Central memory CD4-positive, alpha-beta T cell (primary cell): Measurements from ENCODE around the gene BAX.

Experiments used
- DNase-seq: peaks from one replicate; pipeline ENCODE4 v3.0.0; 2022

The BAX gene

GRCh38 chr19:48988286-48988685, 33.6 kb downstream of the BAX start:
- DNase-seq: no peak

- no peak for DNase-seq
These were observed 34.2 kb downstream of the BAX start for GRCh38 chr19:48988860-48989259.

DNA sequence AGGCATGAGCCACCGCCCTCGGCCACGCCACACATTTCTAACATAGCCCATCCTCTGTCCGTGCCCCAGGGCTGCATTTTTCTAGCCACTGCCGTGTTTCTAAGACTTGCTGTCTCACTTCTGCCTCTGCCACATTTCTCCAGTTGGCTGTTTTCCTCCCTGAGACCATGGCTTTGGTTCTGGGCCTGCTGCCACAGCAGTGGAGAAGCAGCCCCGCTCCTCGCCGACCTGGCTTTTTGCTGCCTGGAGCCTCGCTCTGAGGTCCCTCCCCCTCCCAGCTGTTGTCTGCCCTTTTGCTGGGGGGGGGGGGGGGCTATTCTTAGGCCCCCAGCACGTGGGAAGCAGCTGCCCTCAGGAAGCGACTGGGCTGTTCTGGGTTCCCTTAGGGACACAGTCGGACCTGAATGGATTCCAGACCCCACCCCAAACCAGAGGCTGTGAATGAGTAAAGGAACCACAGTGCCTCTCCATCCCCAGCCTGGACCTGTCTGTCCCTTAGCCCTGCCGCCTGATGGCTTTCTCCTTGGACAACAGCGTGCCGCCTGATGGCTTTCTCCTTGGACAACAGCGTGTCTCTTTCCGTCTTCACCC, 35.1 kb downstream of the BAX start:
- DNase-seq: no peak

GRCh38 chr19:48990400-48990799, 35.7 kb downstream of the BAX start:
- no peak for DNase-seq

DNA sequence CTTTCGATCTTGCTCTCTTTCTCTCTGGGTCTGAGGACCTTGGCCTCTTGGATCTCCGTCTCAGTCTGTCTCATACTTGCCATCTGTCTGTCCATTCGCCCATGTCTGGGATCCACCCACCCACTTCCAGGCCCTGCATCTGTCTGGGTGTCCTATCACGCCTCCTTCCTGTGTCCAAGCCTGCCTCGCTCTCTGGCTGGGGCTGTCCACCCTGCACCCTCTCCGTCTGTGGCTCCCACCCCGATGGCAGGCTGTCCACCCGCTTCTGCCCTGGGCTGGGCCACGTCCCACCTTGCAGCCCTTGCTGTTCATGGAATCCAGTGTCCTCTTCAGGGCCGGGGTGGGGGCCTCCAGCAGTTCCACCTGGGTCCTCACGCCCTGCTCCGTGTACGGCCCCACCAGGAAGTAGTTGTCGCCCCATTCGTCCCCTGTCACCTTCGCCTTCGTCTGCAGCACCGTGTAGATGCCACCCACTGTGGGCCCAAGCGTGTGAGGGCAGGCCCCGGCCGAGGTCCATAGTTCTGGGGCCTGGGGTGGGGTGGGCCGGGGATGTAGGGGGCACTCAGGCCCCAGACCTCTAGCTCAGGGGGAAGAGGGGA, 36.4 kb downstream of the BAX start:
- DNase-seq: no peak

DNA sequence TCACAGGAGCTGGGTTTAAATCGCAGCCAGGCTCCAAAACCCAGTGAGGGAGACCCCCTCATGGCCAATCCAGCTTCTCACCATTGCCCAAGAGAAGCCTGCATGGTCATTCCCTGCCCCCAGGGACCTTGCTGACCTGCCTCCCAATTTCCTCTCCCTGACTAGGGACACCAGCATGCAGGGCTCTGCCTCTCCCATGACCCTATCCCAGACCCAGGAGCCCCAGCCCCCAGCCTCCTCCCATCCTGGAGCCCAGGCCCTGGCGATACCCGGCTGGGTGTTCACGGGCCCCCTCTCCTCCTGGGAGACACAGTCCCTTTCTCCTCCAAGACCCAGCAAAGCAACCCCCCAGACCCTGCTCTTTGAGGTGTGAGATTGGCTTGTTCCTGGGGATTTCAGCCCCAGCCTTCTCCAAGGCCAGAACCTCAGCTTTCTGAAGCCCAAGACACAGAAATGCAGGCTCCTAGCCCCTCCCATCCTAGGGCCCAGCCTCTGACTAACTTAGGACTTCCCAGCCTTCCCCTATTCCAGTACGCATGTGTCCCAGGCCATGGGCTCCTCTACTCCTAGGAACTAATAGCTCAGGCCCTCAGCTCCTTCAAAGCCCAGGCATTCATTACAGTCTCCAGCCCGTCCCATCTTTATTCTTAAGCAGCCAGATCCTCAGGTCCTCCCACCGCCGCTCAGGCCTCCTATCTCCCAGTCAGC, 37.4 kb downstream of the BAX start:
- DNase-seq: no peak

DNA sequence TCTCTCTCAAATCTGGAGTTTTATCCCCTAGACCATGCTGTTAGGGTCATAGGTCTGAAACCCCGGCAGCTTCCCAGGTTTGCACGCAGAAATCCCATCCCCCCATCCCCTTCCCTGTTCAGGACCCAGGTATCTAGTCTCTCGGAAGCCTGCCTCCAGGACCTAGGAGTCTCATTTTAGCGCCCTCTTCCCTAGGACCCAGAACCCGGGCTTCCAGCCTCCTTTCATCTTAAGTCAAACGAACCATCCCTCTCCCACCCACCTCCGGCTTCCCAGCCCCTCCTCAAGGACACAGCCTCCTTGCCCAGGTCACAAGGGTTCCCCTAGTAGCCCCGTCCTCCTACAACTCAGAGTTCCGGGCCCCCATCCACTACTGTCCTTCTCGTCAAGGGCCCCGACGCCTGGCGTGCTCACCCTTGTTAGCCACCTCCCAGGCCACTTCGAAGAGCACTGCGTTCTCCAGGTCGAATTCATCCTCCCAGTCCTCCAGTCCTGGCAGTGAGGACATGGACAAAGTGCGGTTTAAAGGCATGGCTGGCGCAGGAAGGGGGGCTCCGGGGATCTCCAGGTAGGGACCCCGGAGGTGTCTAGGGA, 38.0 kb downstream of the BAX start:
- DNase-seq: no peak

GRCh38 chr19:48993175-48994034, 38.7 kb downstream of the BAX start, which contains the start of the genes GYS1 and RUVBL2:
GYS1 (minus strand) TSS chr19:48993309; CDS start chr19:48993112, 197 bp downstream.
RUVBL2 (plus strand) TSS chr19:48993887; CDS start chr19:48993912, 25 bp downstream.
- DNase-seq: peak; percentile 99

- DNase-seq: no peak
These were observed 39.3 kb downstream of the BAX start for GRCh38 chr19:48994035-48994386.

GRCh38 chr19:48997972-48998371, 43.3 kb downstream of the BAX start:
- DNase-seq: peak; percentile 18

- peak; percentile 60 for DNase-seq
These were observed 45.0 kb downstream of the BAX start for GRCh38 chr19:48999481-49000325.

GRCh38 chr19:49004133-49004532, 49.5 kb downstream of the BAX start:
- no peak for DNase-seq

GRCh38 chr19:49004964-49005614, 50.4 kb downstream of the BAX start:
- DNase-seq: no peak

- DNase-seq: no peak
These were observed 52.2 kb downstream of the BAX start for GRCh38 chr19:49006905-49007304.

- DNase-seq: no peak
These were observed 55.2 kb downstream of the BAX start for GRCh38 chr19:49009828-49010227.

DNA sequence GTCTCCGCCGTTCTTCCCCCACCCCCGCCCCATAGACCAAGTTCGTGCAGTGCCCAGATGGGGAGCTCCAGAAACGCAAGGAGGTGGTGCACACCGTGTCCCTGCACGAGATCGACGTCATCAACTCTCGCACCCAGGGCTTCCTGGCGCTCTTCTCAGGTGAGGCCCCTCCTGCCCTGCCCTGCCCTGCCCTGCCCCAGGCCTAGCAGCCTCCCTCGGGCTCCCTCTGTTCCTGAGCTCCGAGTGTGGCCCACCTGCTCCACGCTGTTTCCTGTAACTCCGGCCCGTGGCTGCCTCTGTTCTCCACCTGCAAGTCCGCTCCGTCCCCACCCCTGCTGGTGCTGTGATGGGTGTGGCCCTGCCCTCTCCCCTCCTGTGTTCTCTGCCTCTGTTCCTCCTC, 55.8 kb downstream of the BAX start:
- no peak for DNase-seq

DNA sequence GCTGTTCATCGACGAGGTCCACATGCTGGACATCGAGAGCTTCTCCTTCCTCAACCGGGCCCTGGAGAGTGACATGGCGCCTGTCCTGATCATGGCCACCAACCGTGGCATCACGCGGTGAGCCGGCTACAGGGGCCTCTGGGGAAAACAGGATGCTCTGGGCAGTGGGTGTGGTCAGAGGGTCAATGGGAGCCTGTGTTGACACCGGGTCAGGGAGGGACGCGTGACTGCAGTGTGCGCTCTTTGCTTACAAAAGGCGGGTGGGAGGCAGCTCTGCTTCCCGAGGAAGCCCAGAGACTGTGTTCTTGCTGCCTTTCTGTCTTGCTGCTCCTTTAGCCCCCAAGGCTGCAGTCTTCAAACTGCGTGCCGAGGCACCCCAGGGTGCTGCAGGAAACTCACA, 56.5 kb downstream of the BAX start:
- no peak for DNase-seq
